ENCODE data around the gene LIPC.

DNA sequence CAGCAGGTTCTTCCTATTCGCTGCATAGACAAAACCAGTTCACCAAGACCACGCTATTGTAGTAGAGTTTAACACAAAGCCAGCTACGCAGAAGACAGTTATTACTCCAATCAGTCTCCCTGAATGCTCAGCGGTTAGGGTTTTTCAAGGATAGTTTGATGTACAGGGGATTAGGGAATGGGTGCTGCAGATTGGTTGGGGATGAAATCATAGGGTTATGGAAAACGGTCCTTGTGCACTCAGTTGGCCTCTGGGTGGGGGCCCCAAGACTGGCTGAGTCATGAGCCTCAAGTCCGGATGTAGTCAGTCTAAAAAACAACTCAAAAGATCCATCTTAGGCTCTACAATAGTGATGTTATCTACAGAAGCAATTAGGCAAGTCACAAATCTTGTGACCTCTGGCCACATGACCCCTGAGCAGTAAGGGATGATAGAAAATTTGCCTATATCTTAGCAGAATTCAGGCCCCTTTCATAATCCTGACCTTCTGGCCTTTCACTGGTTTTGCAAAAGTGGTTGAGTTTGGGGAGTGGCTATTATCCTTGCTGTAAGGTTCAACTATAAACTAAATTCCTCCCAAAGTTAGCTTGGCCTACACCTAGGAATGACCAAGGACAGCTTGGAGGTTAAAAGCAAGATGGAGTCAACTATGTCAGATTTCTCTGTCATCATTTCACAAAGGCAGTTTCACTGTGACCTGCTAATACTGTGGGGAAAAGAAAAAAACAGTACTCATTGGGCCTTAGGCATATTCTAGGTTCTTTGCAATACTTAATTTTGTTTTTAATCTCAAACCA, 57.7 kb downstream of the LIPC start:
- TF ChIP-seq, protein P1, sequence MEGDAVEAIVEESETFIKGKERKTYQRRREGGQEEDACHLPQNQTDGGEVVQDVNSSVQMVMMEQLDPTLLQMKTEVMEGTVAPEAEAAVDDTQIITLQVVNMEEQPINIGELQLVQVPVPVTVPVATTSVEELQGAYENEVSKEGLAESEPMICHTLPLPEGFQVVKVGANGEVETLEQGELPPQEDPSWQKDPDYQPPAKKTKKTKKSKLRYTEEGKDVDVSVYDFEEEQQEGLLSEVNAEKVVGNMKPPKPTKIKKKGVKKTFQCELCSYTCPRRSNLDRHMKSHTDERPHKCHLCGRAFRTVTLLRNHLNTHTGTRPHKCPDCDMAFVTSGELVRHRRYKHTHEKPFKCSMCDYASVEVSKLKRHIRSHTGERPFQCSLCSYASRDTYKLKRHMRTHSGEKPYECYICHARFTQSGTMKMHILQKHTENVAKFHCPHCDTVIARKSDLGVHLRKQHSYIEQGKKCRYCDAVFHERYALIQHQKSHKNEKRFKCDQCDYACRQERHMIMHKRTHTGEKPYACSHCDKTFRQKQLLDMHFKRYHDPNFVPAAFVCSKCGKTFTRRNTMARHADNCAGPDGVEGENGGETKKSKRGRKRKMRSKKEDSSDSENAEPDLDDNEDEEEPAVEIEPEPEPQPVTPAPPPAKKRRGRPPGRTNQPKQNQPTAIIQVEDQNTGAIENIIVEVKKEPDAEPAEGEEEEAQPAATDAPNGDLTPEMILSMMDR (IDR thresholded peaks at IDR 0.05) = no peak
- no peak for TF ChIP-seq POLR2A (IDR thresholded peaks at IDR 0.05)
